ENCODE measurements around the gene PLEKHG4B. TPM values are rescaled to one million over a fixed set of nuclear protein-coding genes. Genes with fewer than 3 reads are reported as not detected.

The PLEKHG4B gene
- total RNA-seq, 2 donors from 2014 or later = 0.08 to 0.48 TPM

GRCh38 chr5:143041-143440, 51.1 kb downstream of the PLEKHG4B start:
- no peak for DNase-seq (ENCODE audit: low spot score)
- Histone ChIP-seq H3K27ac (no peak overlapping the region), H3K27me3 (no peaks in the 10 kb centered on the region), H3K4me3 (no peak overlapping the region), H3K36me3 (no peaks in the 10 kb centered on the region), H3K4me1 (no peaks in the 10 kb centered on the region), H3K9me3 (peaks cover 11 to 15% of the 10 kb centered on the region in 2 donors)
- no peak for TF ChIP-seq CTCF (IDR thresholded peaks at IDR 0.05)

GRCh38 chr5:144941-145340, 53.0 kb downstream of the PLEKHG4B start:
- Histone ChIP-seq H3K27me3 (no peaks in the 10 kb centered on the region), H3K4me1 (no peaks in the 10 kb centered on the region), H3K36me3 (no peaks in the 10 kb centered on the region), H3K27ac (no peak overlapping the region), H3K9me3 (peaks cover 11 to 22% of the 10 kb centered on the region in 2 donors), H3K4me3 (no peak overlapping the region)
- no peak for TF ChIP-seq CTCF (IDR thresholded peaks at IDR 0.05)
- DNase-seq (ENCODE audit: low spot score) = no peak

- Histone ChIP-seq H3K27me3 (no peaks in the 10 kb centered on the region), H3K9me3 (peaks cover 11 to 22% of the 10 kb centered on the region in 2 donors), H3K27ac (no peak overlapping the region), H3K4me1 (no peaks in the 10 kb centered on the region), H3K4me3 (no peak overlapping the region), H3K36me3 (no peaks in the 10 kb centered on the region)
- TF ChIP-seq CTCF (IDR thresholded peaks at IDR 0.05) = no peak
- DNase-seq (ENCODE audit: low spot score) = no peak
Observed at GRCh38 chr5:145585-146323, 53.8 kb downstream of the PLEKHG4B start.

- no peak for DNase-seq (ENCODE audit: low spot score)
- Histone ChIP-seq H3K4me3 (no peak overlapping the region), H3K27ac (no peak overlapping the region), H3K36me3 (no peaks in the 10 kb centered on the region), H3K9me3 (peaks cover 11 to 22% of the 10 kb centered on the region in 2 donors), H3K4me1 (no peaks in the 10 kb centered on the region), H3K27me3 (no peaks in the 10 kb centered on the region)
- TF ChIP-seq CTCF (IDR thresholded peaks at IDR 0.05) = no peak
Observed at GRCh38 chr5:147751-148150, 55.8 kb downstream of the PLEKHG4B start.

GRCh38 chr5:149745-150485, 57.9 kb downstream of the PLEKHG4B start:
- Histone ChIP-seq H3K4me1 (no peaks in the 10 kb centered on the region), H3K36me3 (no peaks in the 10 kb centered on the region), H3K4me3 (no peak overlapping the region), H3K27ac (no peak overlapping the region), H3K9me3 (peaks cover 11 to 22% of the 10 kb centered on the region in 2 donors), H3K27me3 (no peaks in the 10 kb centered on the region)
- no peak for DNase-seq (ENCODE audit: low spot score)
- no peak for TF ChIP-seq CTCF (IDR thresholded peaks at IDR 0.05)

Measured in right atrium auricular region (tissue), 2 donors.